Glomerular visceral epithelial cell (primary cell): ENCODE results near the gene CCDC87.

Source experiments
- DNase-seq: peaks from one replicate; pipeline ENCODE4 v3.0.0-alpha.2; 2016; ENCODE audit errors: extremely low spot score

CCDC87 gene

DNA sequence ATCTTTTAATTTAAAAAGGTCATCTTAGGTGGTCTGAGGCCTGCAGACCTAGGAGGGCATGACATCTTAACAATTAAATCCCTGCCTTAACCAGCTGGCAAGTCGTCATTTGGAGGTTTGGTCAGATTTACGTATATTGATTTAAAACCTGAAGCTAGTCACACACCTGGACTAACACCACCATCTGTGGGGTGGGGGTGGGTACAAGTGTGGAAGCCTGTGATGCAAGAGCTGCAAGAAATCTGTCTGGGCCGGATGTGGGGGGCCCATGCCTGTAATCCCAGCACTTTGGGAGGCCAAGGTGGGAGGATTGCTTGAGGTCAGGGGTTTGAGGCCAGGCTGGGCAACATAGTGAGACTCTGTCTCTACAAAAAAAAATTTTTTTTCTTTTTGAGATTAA is 11.6 kb downstream of the CCDC87 start:
- DNase-seq, result no peak

DNA sequence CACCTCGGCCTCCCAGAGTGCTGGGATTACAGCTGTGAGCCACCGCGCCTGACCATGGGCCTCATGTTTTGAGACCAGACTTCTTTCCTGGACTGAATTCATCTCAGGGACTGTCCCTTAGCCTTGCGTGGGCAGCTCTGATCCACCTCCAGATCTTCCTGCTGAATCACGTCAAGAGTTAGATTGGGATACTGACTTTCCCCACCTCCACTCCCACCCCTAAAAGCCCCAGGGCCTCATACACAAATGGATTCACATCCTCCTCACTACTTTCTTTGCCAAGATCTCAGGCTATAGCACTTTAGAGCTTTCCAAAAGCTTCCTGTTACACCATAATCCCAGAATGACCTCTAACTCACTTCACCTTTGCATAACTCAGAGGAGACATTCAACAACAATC is 12.1 kb downstream of the CCDC87 start:
- DNase-seq, result no peak

DNA sequence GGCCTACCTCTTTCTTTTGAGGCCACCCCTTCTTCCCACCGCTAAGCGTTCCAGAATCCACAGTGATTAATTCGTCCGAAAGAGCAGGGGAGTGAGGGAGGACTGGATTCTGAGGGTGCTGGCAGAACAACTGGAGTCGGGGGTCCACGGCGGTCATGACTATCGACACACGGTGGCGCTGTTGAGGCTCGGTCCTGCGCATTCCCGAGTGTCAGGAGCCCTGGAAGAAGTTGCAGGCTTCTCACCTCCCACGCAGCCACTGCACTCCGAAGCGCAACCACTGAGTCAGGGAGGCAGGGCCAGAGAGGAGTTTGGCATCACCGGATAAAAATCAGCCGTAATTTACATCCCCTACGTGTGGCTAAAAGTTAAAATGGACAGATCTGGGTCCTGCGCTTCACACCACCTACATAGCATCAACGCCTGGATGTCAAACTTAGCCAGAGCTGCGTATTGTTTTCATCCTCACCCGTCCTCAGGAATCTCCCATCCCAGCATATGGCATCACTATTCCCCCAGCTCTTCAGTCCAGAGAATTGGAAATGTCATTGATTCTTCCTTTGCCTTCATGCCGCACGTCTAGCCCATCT is 13.8 kb downstream of the CCDC87 start:
- DNase-seq, result peak; percentile 65

DNA sequence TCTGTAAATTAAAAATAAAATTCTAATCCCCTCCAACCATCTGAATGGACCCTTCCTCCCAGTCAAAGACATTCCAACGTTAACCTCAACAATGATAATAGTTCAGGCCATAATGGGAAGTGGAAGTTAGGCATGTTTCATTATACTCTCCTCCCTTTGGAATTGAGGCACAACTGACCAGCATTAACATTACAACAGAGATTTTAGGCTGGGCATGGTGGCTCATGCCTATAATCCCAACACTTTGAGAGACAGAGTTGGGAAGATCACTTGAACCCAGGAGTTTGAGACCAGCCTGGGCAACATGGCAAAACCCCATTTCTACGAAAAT is 22.0 kb downstream of the CCDC87 start:
- DNase-seq, result no peak

DNA sequence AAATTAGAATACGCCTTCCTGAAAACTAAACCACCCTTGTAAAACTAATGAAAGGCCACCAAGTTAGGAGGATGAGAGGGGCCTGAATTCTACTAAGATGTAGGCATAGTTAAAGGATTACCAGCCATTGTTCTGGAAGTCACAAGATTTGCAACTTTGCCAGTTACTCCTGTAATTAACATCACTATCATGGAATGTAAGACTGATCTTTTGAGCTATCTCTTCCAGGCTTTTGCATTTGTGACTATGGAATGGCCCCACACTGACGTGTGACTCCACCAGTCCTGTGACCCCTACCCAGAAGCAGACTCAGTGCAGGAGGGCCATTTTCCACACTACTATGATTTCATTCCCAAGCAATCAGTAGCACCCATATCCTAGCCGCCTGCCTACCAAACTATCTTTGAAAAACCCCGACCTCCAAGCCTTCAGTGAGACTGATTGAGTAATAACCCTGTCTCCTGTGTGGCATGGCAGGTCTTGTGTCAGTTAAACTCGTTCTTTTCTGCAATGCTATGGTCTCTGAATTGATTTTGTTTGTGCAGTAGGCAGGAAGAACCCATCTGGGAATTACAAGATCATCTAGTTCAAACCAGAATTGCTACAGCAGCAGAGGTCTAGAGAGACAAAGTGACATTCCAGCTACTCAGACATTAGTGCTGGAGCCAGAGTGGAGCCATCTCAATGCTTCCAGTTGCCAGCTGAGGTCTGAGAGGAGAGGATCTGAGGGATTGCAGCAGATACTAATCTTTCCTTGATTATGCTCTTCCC is 22.6 kb downstream of the CCDC87 start:
- no peak for DNase-seq

DNA sequence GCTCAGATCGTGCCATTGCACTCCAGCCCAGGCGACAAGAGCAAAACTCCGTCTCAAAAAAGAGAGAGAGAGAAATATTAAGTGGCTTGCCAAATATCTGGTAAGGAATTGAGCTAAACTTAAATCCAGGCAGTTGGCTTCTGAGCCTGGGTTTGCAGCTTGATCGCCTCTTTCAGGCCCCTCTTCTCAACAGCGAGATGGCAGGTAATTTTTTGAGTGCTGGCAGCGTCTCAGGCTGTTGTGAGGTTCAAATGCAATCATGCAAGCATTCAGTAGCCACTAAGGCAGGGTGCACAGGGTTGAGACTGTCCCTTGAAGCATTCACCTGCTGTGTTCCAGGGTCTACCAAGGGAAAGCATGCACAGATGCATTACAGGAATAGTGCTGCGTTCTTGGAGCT is 23.8 kb downstream of the CCDC87 start:
- no peak for DNase-seq

DNA sequence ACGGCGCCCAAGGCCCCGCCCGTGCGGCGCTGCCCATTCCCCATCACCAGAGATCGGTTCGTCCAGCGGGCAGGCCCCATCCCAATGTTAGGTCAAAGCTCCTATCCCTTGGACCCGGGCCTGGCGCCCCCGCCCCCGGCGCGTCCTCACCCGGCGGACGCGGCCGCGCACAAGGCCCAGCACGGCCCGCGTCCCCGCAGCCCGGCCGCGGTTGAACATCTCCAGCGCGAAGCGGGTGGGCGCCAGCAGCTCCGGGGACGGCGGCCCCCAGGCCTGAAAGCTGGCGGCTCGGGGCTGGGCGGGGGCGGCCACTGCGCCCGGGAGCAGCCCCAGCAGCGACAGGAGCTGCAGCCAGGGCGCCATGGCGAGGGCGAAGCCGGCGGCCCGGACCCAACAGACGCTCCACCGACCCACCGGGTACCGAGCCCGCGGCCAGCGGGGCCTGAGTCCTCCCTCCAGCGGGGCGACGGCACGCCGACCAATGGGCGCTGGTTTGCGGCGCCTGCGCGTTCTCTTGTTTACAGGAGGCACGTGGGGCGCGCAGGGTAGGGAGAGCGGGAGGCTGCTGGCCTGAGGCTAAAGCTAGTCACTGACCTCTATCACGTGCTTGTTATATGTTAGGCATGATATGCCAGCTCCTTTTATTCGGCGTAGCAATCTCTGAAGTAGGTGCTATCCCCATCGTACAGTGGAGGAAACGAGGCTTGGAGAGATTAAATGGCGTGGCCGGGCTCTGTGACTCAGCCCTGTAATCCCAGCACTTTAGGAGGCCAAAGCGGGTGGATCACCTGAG is 24.5 kb downstream of the CCDC87 start, which contains the start of gene CTSF:
CTSF (minus strand) TSS at position 483 of the 793 bp plus-strand sequence; CDS start at position 363, 120 bp downstream.
- no peak for DNase-seq

DNA sequence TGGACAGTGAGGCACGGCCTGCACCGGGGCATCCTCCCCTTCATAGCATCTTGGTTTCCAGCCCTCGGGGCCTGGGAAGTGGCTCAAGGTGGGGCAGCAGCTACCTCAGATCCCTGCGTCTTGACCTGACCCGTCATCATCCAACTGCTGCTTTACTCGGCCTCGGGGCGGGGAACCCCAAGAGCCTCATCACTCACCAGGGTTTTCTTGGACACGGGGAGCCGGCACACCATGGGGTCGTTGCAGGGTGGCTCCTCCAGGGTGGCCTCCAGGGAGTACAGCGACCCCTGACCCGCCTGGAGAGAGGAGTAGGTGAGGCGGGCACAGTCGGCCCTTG is 25.1 kb downstream of the CCDC87 start:
- DNase-seq, result no peak

DNA sequence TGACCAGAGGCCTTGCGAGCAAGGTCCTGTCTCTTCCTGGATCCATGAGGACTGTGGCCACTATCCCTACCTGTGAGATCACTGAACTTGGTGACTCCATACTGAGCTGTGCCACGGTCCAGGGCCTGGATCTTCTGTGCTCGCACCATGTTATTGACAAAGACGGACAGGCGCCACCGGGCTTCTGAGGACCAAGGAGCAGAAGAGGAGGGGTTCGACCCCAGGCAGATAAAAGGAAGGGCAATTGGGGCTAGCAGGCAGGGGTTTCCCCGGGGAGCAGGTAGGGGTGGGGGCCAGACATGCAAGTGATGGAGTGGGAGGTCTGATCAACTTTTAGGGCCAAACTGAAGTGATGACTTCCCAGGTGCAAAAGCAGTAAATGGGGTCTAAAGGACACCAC is 26.6 kb downstream of the CCDC87 start:
- no peak for DNase-seq

DNA sequence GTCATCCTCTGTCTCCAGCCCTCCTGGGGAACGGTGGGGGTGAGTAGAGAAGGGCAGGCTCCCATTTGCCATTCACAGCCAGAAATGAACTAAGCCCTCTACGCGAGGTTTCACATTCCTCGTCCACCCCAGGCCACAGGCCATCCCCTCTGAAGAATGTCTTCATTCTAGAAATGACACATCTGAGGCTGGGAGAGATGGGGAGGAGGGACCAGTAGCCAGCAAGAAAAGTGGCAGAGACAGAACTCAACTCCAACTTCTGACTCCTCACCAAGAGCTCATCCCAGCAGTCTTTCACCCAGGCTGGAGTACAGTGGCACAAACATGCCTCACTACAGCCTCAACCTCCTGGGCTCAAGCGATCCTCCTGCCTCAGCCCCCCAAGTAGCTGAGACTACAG is 27.9 kb downstream of the CCDC87 start:
- DNase-seq, result no peak

DNA sequence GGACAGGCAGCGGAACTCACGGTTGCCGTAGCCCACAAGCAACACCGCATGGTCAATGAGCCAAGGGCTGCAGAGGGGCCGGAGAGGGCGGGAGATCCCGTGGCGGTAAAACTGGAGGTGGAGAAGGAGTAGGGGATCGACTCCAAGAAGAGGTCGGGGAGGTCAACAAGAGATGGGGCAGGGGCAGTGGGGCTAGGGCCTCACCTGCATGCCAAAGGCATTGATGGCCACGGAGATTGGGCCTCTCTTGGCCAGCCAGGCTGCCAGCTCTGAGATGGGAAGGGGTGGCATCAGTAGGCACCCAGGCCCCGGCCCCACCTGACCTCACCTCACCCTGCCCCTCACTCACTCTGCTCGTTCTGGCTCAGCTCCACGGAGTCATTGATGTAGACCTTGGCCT is 28.3 kb downstream of the CCDC87 start:
- DNase-seq, result no peak

DNA sequence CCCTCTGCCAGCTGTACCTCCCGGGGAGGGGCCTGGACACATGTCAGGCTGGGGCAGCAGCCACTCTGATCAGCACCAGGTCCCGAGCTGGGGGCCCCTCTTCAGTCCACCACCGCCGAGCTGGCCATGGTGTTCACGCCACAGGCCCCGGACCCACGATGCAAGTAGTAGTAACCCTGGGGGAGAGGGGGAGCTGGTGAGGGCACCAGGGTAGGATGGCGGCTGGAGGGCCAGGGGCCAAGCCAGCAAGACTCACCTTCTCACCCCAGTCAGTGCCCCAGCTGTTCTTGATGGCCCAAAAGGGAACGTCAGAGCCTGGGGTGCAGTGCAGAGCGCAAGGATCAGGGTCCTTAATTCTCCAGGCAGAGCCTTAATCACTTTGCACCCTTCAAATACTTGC is 29.0 kb downstream of the CCDC87 start:
- no peak for DNase-seq

DNA sequence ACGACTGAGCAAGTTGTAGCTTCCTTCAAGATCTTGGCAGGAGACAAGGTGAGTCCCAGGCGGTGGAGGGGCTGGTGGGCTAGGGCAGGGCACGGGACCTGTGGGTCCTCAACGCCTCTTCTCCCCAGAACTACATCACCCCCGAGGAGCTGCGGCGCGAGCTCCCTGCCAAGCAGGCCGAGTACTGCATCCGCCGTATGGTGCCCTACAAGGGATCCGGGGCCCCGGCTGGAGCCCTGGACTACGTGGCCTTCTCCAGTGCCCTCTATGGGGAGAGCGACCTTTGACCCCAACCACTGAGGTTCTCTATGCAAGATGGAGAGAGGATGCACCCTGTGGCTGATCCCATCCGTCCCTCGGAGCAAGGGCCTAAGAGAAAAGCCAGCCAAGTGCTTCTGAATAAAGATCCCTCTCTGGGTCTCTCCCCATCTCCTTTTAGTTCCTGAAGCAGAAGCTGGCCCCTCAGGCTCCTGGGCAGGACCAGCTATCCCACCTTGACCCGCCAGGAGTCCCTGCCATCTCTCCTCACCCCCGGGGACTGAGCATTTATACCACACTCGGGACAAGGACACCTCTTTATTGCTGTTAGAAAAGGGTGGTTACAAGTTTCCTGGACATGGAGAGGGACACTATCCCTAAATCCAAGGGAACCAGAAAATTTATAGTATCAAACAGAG is 29.8 kb downstream of the CCDC87 start:
- DNase-seq, result no peak

DNA sequence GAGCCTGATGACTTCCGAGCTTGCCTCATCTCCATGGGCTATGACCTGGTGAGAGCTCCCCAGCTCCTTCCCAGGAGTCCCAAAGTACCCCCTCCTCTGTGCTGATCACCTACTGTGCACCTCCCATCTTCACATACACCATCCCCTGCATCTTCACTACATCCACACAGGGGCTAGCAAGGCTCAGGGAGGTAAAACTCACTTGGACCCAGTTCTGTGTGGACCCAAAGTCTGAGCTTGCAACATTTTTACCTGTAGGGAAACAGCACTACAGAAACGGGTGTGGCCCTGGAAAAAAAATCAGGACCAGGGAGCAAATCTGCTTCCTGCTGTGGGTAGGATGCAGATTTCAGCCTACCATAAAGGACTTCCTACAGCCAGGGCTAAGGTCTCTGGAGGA is 30.6 kb downstream of the CCDC87 start:
- no peak for DNase-seq

DNA sequence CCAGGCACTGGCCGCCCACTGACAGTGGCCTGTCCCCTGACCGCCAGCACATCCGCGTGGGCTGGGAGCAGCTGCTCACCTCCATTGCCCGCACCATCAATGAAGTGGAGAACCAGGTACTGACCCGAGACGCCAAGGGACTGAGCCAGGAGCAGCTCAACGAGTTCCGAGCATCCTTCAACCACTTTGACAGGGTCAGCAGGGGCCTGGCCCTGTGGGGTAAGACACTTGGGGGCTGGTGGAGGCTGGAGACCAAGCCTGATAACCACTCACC is 31.0 kb downstream of the CCDC87 start:
- DNase-seq, result no peak

DNA sequence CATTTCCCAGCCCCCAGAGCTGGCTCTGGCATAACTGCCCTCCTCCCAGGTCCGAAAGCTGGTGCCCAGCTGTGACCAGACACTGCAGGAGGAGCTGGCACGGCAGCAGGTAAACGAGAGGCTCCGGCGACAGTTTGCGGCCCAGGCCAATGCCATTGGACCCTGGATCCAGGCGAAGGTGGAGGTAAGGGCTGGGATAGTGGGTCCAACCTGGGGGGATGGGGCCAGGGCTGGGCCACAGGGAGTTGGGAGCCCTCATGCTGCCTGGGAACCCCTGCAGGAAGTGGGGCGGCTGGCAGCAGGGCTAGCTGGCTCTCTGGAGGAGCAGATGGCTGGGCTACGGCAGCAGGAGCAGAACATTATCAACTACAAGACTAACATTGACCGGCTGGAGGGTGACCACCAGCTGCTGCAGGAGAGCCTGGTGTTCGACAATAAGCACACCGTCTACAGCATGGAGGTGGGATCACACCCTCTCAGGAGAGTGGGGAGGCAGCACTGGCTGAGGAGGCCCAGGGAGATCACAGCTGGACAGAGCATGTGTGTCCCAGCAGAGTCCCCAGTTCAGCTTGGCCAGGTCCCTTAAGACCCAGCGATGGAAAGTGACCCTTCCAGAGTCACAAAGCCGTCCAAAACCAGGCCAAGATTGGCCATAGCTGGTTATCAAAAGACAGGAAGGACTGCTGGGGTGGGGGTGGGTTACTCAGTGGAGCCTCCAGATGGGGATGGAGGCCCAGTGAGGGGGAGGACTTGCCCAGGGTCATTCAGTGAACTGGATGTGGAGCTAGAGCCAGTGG is 31.5 kb downstream of the CCDC87 start:
- no peak for DNase-seq

DNA sequence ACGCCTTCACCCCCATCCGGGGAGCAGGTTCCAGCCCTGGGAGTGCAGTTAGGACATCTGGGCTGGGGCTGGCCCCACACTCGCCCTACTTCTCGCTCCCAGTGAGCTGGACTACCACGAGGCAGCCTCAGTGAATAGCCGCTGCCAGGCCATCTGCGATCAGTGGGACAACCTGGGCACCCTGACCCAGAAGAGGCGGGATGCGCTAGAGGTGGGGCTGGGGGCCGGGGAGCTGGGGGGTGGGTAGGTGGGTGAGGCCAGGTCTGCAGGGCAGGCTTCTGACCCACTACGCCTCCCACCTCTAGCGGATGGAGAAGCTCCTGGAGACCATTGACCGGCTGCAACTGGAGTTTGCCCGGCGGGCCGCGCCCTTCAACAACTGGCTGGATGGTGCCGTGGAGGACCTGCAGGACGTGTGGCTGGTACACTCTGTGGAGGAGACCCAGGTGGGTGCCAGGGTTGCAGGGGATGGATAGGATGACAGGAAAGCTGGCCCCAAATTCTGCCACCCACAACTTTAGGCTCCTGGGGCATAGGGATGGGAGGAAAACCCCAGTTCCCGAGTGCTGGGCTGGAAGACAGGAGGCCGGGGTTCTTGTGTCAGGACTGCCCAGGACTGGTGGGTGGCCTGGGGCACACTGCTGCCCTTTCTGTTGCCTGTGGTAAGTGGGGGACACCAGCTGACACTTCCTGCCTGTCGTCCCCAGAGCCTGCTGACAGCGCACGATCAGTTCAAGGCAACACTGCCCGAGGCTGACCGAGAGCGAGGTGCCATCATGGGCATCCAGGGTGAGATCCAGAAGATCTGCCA is 32.8 kb downstream of the CCDC87 start:
- DNase-seq, result no peak

DNA sequence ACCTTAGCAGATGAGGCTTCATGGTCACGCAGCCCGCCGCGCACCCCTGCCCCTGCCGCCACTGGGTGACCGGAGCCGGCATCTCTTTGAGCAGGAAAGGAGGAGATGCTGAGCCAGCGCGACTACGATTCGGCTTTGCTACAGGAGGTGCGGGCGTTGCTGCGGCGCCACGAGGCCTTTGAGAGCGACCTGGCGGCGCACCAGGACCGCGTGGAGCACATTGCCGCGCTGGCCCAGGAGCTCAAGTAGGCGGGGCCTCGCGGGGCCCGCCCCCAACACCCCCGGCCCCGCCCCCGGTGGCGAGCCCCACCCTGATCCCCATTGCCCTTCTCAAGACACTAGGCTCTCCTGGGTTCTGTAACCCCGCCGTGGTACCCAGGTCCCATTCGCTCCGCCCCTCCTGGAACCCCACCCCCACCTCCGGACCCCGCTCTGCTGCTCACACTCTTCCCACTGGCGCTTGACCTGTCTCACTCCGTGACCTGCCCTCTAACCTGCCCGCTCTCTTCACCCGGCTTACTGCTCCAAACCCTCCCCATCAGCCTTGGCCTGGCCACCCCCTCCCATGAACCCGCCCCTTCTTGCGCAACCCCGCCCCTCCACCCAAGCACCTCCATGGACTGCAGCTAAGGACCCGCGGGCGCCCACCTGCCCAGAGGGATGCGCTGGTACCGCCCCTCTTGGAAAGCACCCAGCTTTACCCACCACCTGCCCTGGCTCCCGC is 33.6 kb downstream of the CCDC87 start:
- no peak for DNase-seq

DNA sequence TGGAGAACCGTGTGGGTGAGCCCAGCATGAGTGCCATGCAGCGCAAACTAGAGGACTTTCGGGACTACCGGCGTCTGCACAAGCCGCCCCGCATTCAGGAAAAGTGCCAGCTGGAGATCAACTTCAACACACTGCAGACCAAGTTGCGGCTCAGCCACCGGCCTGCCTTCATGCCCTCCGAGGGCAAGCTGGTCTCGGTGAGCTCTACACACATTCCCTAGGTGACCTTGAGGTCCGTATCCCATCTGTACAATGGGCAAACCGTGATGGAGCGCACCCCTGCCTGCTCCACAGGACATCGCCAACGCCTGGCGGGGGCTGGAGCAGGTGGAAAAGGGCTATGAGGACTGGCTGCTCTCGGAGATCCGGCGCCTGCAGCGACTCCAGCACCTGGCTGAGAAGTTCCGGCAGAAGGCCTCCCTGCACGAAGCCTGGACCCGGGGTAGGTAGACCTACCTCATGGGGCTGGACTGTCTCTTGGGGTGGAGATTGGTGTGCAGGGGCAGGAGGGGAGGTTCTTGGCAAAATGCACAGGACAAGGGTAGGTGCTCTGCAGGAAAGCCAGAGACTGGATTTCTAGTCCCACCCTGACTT is 35.0 kb downstream of the CCDC87 start:
- no peak for DNase-seq

DNA sequence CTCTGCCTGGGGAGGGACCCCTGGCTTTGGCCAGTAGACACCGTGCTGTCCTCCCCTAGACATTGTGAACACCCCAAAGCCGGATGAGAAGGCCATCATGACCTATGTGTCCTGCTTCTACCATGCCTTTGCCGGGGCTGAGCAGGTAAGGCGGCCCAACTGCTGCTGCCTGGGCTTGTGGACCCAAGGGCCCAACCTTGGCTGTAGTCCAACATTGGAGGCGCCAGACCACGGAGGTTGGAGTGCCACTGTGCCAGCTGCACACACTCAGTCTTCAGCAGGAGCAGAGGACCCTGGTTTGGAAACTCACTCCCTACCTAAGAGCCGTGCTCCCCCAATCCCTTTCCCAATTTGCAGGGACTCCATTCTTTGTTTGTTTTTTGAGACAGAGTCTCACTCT is 36.8 kb downstream of the CCDC87 start:
- DNase-seq, result no peak
